ENCODE results near the gene CERK. TPM values are rescaled to one million over a fixed set of nuclear protein-coding genes. Genes with fewer than 3 reads are reported as not detected.

Gene CERK
- total RNA-seq (2021; fragmentation: NEBNext Ultra II Directional; extraction: Animal tissue kit (Norgen Biotek cat#: 25700)) (59.0 TPM in 2 replicates), polyA plus RNA-seq (2011; rRNA removed) (26.6 and 31.5 TPM in 2 replicates), polyA minus RNA-seq (2011; rRNA and poly(A)+ RNA removed) (55.9 and 58.7 TPM in 2 replicates)
- polyA plus RNA-seq (2011; cell fraction: cytosol; rRNA removed), result 37.5 TPM
- polyA plus RNA-seq (2011; cell fraction: nucleus; rRNA removed), result 33.7 TPM
- polyA plus RNA-seq (2012, experiment 1 of 2), result 36.8 to 41.7 TPM (median 38.9 TPM) in 4 replicates
- 32.8 TPM for polyA plus RNA-seq (2012, experiment 2 of 2)
- 27.6 TPM for polyA plus RNA-seq (2013, experiment 1 of 2)
- polyA plus RNA-seq (2013, experiment 2 of 2), result 28.7 TPM
- polyA minus RNA-seq (2011; cell fraction: cytosol; rRNA and poly(A)+ RNA removed), result 36.6 TPM
- polyA minus RNA-seq (2011; cell fraction: nucleus; rRNA and poly(A)+ RNA removed), result 26.0 TPM
- long read RNA-seq, experiment 1, full-length matches to known transcripts, result 7 of 44 reads
- long read RNA-seq, experiment 1, partial matches to known transcripts, result 13 of 44 reads
- long read RNA-seq, experiment 1, other reads (novel, unspliced or antisense), result 24 of 44 reads
- long read RNA-seq, experiment 2, partial matches to known transcripts, result 0 of 4 reads
- long read RNA-seq, experiment 2, other reads (novel, unspliced or antisense), result 4 of 4 reads

- Histone ChIP-seq H2BK12ac (ENCODE audit: low read depth, low read length) (peak within 1 kb of the TSS; percentile 60; the same call in 1 of the 2 replicates), H4K91ac (replicated peaks; ENCODE audit: insufficient read length, low read length) (no peak within 1 kb of the TSS), H2BK120ac (replicated peaks; ENCODE audit: low read depth, low read length) (no peak within 1 kb of the TSS), H3K56ac (replicated peaks; ENCODE audit: insufficient read length, low read depth, low read length) (no peak within 1 kb of the TSS), H3K14ac (ENCODE audit: insufficient read length) (no peak within 1 kb of the TSS), H3K4me1 (replicated peaks in 1 of 4; ENCODE audit: control insufficient read depth in 3 of 4, insufficient read depth in 4 of 4, low read length in 3 of 4) (peaks cover 7 to 19% (median 16%) of the 10 kb centered on the region in 4 experiments), H3K36me3 (ENCODE audit: control insufficient read depth in 2 of 4, insufficient read depth in 4 of 4, low read length in 3 of 4) (no peaks in the 10 kb centered on the region), H2AK5ac (ENCODE audit: low read depth, low read length) (peak within 1 kb of the TSS; percentile 17; the same call in 1 of the 2 replicates), H4K8ac (ENCODE audit: extremely low read depth, insufficient read depth, low read length) (peak within 1 kb of the TSS; percentile 68; the same call in 1 of the 2 replicates), H3K79me1 (ENCODE audit: low read depth, low read length) (peaks cover 5% of the 10 kb centered on the region; the same call in 1 of the 2 replicates), H3K4ac (replicated peaks; ENCODE audit: insufficient read length, low read depth, low read length) (no peak within 1 kb of the TSS), H3K4me3 (ENCODE audit: extremely low read depth in 1 of 4, insufficient read depth in 2 of 4, low read depth in 3 of 4, low read length in 4 of 4) (peak within 1 kb of the TSS; percentile 55 to 90 (median 80)), H3K27ac (ENCODE audit: low read depth, low read length) (no peak within 1 kb of the TSS), H3K79me2 (ENCODE audit: control insufficient read depth in 1 of 2, insufficient read depth in 2 of 2, low read length in 2 of 2) (peaks cover 0 to 28% of the 10 kb centered on the region in 2 experiments; a peak in 3 of 4 replicates), H3K4me2 (ENCODE audit: insufficient read depth in 1 of 2, low read depth in 2 of 2, low read length in 2 of 2) (peak within 1 kb of the TSS; percentile 58 to 85), H2BK15ac (ENCODE audit: low read length) (0 out of 2 replicates have a peak within 1 kb of the TSS, but pooled peaks have one; percentile 81), H4K20me1 (replicated peaks in 1 of 2; ENCODE audit: control insufficient read depth in 1 of 2, insufficient read depth in 2 of 2, low read length in 2 of 2) (peaks cover 0 to 22% of the 10 kb centered on the region in 2 experiments), H3K27me3 (replicated peaks in 1 of 4; ENCODE audit: control insufficient read depth in 3 of 4, extremely low read depth in 1 of 4, insufficient read depth in 3 of 4, low read length in 3 of 4) (peaks cover 0 to 3% (median 0%) of the 10 kb centered on the region in 4 experiments; a peak in 1 of 7 replicates), H4K5ac (ENCODE audit: insufficient read length, low read depth, low read length) (peak within 1 kb of the TSS; percentile 43), H2BK5ac (ENCODE audit: low read depth, low read length) (peak within 1 kb of the TSS; percentile 61; the same call in 1 of the 2 replicates), H3K9ac (replicated peaks in 1 of 4; ENCODE audit: extremely low read depth in 1 of 4, low read depth in 3 of 4, low read length in 3 of 4) (peak within 1 kb of the TSS in 3 of 4 experiments; percentile 48 to 61 (median 57); a peak in 4 of 7 replicates), H3K23me2 (ENCODE audit: low read depth, low read length) (peaks cover 11% of the 10 kb centered on the region; the same call in 1 of the 2 replicates), H3K23ac (ENCODE audit: insufficient read length) (no peak within 1 kb of the TSS), H2BK20ac (ENCODE audit: low read length) (no peak within 1 kb of the TSS), H2AFZ (ENCODE audit: low read length) (no peak within 1 kb of the TSS; the same call in 1 of the 2 replicates), H3K18ac (ENCODE audit: extremely low read depth, low read length) (peak within 1 kb of the TSS; percentile 7; the same call in 1 of the 2 replicates), H3K9me3 (ENCODE audit: insufficient read depth in 2 of 2, low read depth in 1 of 2, low read length in 1 of 2) (no peaks in the 10 kb centered on the region)
- FAIRE-seq (no peak), DNase-seq (ENCODE audit: low read depth in 1 of 2, low spot score in 2 of 2) (peak in 1 of 2 experiments; percentile 74)
- ChIA-PET POLR2A (ENCODE audit: partially characterized antibody) (interaction anchor here (3.1 kb wide), 1 partner anchor 24 kb away, joined by 22 read pairs; the partner anchor contains the start of gene TBC1D22A), CTCF (ENCODE audit: partially characterized antibody) (no interaction called here)
- 5% methylated on average over 30 of the region's 99 CpGs; no CpG with 5 or more reads in 1 of the 2 experiments for WGBS, 2 experiments (ENCODE audit: extremely low coverage in 1 of 2, insufficient coverage in 1 of 2, insufficient read length in 1 of 2, insufficient replicate concordance in 2 of 2, low coverage in 1 of 2, low lambda C conversion rate in 2 of 2, missing lambda C conversion rate in 1 of 2)
- peak; percentile 45; the same call in 1 of the 2 replicates for TF ChIP-seq PHF8 (conservative IDR thresholded peaks at IDR 0.05; ENCODE audit: low read depth, low read length)
- TF ChIP-seq ZNF274 (IDR thresholded peaks at IDR 0.05; ENCODE audit: borderline replicate concordance, extremely low read depth, low read length), result no peak
- no peak for TF ChIP-seq JUND (IDR thresholded peaks at IDR 0.05; ENCODE audit: low read length)
- TF ChIP-seq TEAD4 (IDR thresholded peaks at IDR 0.05; ENCODE audit: low read depth, low read length), result no peak
- TF ChIP-seq KDM4A (IDR thresholded peaks at IDR 0.05; ENCODE audit: low read depth, low read length, severe bottlenecking), result peak; percentile 82
- peak; percentile 37; the same call in 1 of the 2 replicates for TF ChIP-seq EGR1 (IDR thresholded peaks at IDR 0.05; ENCODE audit: borderline replicate concordance, low read depth, low read length)
- no peak for TF ChIP-seq TCF12 (IDR thresholded peaks at IDR 0.05; ENCODE audit: low read depth, low read length)
- TF ChIP-seq KDM1A (IDR thresholded peaks at IDR 0.05; ENCODE audit: borderline replicate concordance, low read length), result no peak
Observed at GRCh38 chr22:46737976-46738646, at the start of gene CERK. TSS of gene CERK (minus strand) at chr22:46738252. CDS start at chr22:46738148, 104 bp downstream.

Measured in H1 (cell line).